Measurements from ENCODE around the gene CRY2. TPM values are rescaled to one million over a fixed set of nuclear protein-coding genes. Genes with fewer than 3 reads are reported as not detected.
"Not testable (repeated sequence)": the region's sequence is repeated elsewhere in the genome, so short reads cannot be mapped to it uniquely, and the experiment has no call there.

Gene CRY2
- total RNA-seq, 1 donor from 2014 or later = 12.2 TPM

DNA sequence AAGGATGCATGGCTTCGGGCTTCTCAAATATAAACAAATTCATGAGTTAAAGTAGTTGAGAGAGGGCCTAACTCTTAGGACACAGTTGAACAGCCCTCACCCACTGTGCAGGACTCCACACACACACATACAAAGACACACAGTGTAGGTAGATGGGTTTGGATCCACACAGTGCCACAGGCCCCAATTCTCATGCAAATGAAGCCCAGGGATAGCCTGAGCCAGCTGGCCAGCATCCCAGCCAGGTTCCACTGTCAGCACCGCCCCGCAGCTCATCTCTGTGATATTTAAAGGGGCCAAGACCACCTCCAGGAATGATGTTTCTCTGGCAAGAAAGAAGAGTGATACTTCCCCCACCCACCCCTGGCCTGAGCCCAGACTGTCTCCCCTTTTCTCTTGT lies 30.7 kb upstream of the CRY2 start:
- Mint-ChIP-seq H3K4me3 (ENCODE audit: unreplicated experiment) (no peak overlapping the region), H3K27me3 (ENCODE audit: low read depth) (no peaks in the 10 kb centered on the region), H3K9me3 (ENCODE audit: low read depth) (no peaks in the 10 kb centered on the region), H3K4me1 (ENCODE audit: low read depth) (no peaks in the 10 kb centered on the region), H3K27ac (ENCODE audit: unreplicated experiment) (no peak overlapping the region), H3K36me3 (ENCODE audit: low read depth) (no peaks in the 10 kb centered on the region)
- TF ChIP-seq, protein P1, sequence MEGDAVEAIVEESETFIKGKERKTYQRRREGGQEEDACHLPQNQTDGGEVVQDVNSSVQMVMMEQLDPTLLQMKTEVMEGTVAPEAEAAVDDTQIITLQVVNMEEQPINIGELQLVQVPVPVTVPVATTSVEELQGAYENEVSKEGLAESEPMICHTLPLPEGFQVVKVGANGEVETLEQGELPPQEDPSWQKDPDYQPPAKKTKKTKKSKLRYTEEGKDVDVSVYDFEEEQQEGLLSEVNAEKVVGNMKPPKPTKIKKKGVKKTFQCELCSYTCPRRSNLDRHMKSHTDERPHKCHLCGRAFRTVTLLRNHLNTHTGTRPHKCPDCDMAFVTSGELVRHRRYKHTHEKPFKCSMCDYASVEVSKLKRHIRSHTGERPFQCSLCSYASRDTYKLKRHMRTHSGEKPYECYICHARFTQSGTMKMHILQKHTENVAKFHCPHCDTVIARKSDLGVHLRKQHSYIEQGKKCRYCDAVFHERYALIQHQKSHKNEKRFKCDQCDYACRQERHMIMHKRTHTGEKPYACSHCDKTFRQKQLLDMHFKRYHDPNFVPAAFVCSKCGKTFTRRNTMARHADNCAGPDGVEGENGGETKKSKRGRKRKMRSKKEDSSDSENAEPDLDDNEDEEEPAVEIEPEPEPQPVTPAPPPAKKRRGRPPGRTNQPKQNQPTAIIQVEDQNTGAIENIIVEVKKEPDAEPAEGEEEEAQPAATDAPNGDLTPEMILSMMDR (IDR thresholded peaks at IDR 0.05) = no peak
- no peak for DNase-seq (ENCODE audit: low spot score)

DNA sequence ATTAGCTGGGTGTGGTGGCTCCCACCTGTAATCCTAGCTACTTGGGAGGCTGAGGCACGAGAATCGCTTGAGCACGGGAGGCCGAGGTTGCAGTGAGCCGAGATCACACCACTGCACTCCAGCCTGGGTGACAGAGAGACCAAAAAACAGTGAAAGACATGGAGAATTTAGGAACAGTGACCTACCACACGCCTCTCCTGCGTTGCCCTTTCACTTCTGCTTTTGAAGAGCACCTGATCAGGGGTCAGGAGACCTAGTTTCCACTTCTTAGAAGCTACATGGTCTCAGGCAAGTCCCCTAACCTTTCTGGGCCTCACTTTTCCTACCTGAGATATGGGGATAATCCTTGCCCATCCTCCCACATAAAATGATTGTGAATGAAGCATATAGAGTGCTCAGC lies 30.1 kb upstream of the CRY2 start:
- no peak for DNase-seq (ENCODE audit: low spot score)
- H3K27me3 Mint-ChIP-seq (ENCODE audit: low read depth) = no peaks in the 10 kb centered on the region
- H3K4me3 Mint-ChIP-seq (ENCODE audit: unreplicated experiment) = no peak overlapping the region
- H3K4me1 Mint-ChIP-seq (ENCODE audit: low read depth) = no peaks in the 10 kb centered on the region
- TF ChIP-seq, protein P1 (IDR thresholded peaks at IDR 0.05) = no peak
- H3K36me3 Mint-ChIP-seq (ENCODE audit: low read depth) = no peaks in the 10 kb centered on the region
- H3K9me3 Mint-ChIP-seq (ENCODE audit: low read depth) = no peaks in the 10 kb centered on the region
- no peak overlapping the region for H3K27ac Mint-ChIP-seq (ENCODE audit: unreplicated experiment)

DNA sequence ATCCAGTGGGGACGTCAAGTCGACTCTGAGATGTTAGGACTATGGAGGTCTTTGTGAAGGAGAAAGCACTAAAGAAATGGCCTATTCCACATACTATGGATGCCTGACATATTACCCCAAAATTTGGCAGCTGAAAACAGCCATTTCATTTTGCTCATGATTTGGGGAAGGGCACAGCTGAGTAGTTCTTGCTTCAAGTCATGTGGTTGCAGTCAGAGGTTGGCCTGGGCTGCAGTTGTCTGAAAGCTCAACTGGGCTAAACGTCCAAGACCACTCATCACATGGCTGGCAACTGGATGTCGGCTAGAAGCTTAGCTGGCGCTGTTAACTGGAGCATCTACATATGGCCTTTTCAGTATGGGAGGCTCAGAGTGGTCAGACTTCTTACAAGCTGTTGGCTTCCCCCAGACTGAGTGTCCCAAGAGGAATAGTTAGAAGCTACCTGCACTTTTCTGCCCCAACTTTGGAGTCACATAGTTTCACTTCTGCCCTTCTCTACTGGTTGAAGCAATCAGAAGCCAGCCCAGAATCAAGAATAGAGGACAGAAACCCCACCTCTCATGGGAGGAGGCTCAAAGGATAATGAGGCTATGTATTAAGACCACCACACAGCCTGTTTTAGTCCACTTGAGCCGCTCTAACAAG lies 28.2 kb upstream of the CRY2 start:
- no peak overlapping the region for H3K27ac Mint-ChIP-seq (ENCODE audit: unreplicated experiment)
- H3K4me1 Mint-ChIP-seq (ENCODE audit: low read depth) = peaks cover 7% of the 10 kb centered on the region
- H3K9me3 Mint-ChIP-seq (ENCODE audit: low read depth) = no peaks in the 10 kb centered on the region
- TF ChIP-seq, protein P1 (IDR thresholded peaks at IDR 0.05) = no peak
- no peak for DNase-seq (ENCODE audit: low spot score)
- H3K27me3 Mint-ChIP-seq (ENCODE audit: low read depth) = no peaks in the 10 kb centered on the region
- no peaks in the 10 kb centered on the region for H3K36me3 Mint-ChIP-seq (ENCODE audit: low read depth)
- H3K4me3 Mint-ChIP-seq (ENCODE audit: unreplicated experiment) = no peak overlapping the region

DNA sequence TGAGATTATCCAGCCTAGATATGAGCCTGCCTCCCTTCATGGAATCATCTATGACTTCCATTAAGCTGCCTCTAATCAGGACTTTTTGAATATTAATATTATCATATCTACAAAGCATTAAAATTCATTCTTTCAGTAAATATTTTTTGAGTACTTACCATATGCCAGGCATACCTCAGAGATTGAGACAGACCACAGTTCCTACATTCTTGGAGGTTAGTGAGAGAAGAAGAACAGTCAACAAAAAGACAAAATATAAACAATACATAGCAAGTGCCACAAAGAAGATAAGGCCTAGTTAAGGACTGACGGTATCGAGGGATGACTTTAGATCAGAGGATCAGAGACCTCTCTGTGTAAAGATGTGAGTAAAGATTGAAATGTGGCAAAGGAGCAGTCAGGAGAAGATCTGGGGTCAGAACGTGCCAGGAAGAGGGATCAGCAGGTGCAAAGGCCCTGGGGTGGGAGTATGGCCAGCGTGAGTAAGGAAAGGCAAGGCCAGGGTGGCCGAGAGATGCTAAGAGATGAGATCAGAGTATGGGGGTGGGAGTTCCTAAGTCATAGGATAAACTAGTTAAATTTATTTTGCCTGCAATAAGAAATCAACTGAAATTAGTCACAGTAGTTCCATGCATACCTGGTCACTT lies 26.9 kb upstream of the CRY2 start:
- TF ChIP-seq, protein P1 (IDR thresholded peaks at IDR 0.05) = no peak
- Mint-ChIP-seq H3K4me1 (ENCODE audit: low read depth) (peaks cover 7% of the 10 kb centered on the region), H3K27me3 (ENCODE audit: low read depth) (peaks cover 4% of the 10 kb centered on the region), H3K27ac (ENCODE audit: unreplicated experiment) (no peak overlapping the region), H3K4me3 (ENCODE audit: unreplicated experiment) (no peak overlapping the region), H3K36me3 (ENCODE audit: low read depth) (peaks cover 2% of the 10 kb centered on the region), H3K9me3 (ENCODE audit: low read depth) (no peaks in the 10 kb centered on the region)
- no peak for DNase-seq (ENCODE audit: low spot score)

DNA sequence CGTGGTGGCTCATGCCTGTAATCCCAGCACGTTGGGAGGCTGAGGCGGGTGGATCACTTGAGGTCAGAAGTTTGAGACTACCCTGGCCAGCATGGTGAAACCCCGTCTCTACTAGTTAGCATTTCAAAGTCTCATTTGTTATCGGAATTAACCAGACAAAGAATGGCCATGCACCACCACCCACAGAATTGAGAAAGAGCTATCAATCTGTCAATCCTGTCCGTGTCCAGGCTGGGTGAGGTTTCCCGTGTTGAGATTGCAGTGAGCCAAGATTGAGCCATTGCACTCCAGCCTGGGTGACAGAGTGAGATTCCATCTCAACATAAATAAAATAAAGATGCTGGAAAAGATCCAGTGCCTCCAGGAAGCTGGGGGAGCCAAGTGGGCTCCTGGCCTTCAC lies 20.8 kb upstream of the CRY2 start:
- peaks cover 38% of the 10 kb centered on the region for H3K27me3 Mint-ChIP-seq (ENCODE audit: low read depth)
- H3K9me3 Mint-ChIP-seq (ENCODE audit: low read depth); H3K36me3 Mint-ChIP-seq (ENCODE audit: low read depth); DNase-seq (ENCODE audit: low spot score); H3K4me3 Mint-ChIP-seq (ENCODE audit: unreplicated experiment); H3K4me1 Mint-ChIP-seq (ENCODE audit: low read depth); H3K27ac Mint-ChIP-seq (ENCODE audit: unreplicated experiment): not testable (repeated sequence)

DNA sequence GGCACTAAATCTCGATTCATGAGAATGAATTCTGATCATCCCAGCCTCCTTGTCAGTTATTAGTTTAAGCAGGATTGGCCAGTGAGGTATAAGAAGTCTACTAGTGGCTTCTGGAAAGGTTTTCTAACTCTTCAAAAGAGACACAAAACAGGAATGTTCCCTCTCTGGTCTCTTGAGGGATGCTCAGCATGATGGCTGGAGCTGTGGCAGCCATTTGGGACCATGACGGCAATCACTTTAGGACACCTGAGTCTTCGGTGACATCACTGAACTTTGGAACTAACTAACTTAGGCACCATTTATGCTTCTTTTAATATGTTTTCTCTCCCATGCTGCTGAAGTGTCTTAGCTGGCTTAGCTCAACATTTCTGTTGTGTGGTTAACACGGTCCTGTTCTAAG lies 20.2 kb upstream of the CRY2 start:
- Mint-ChIP-seq H3K27ac (ENCODE audit: unreplicated experiment) (no peak overlapping the region), H3K36me3 (ENCODE audit: low read depth) (peaks cover 2% of the 10 kb centered on the region), H3K4me1 (ENCODE audit: low read depth) (peaks cover 7% of the 10 kb centered on the region), H3K27me3 (ENCODE audit: low read depth) (peaks cover 43% of the 10 kb centered on the region), H3K9me3 (ENCODE audit: low read depth) (no peaks in the 10 kb centered on the region), H3K4me3 (ENCODE audit: unreplicated experiment) (no peak overlapping the region)
- DNase-seq (ENCODE audit: low spot score) = no peak
- TF ChIP-seq, protein P1 (IDR thresholded peaks at IDR 0.05) = no peak
